Activated naive CD8-positive, alpha-beta T cell treated with anti-CD3 and anti-CD28 coated beads, Interleukin-2, amount 10 ng/mL, durations not matched to agents 7 days and 5 days (primary cell): ENCODE measurements around the gene LRRC26. TPM values are rescaled to one million over a fixed set of nuclear protein-coding genes. Genes with fewer than 3 reads are reported as not detected.
A peak's percentile ranks its signal among the peaks of the same experiment; 100 is the strongest.

Experiments
- ATAC-seq: fragments of 150-1000 bp; cut with Tn5 transposase; one replicate; pipeline ENCODE4 v1.10.0; 2021; ENCODE audit warnings: low read depth, moderate library complexity
- POLR2A ChIA-PET: fragments of 350-600 bp; sonication (Branson Sonifier 250); formaldehyde crosslinking; loops from one replicate; lab custom pipeline; 2021; ENCODE audit warnings: antibody characterized with exemption; lab: Charles Lee
- DNase-seq: peaks from one replicate; pipeline ENCODE4 v3.0.0; 2021
- H3K27ac Mint-ChIP-seq: one replicate; pipeline ENCODE4 v1.8.0; 2022; ENCODE audit warnings: mild to moderate bottlenecking, mixed read lengths
- H3K27me3 Mint-ChIP-seq: one replicate; pipeline ENCODE4 v1.8.0; 2022; ENCODE audit warnings: mild to moderate bottlenecking, moderate library complexity, mixed read lengths
- H3K36me3 Mint-ChIP-seq: one replicate; pipeline ENCODE4 v1.8.0; 2021; ENCODE audit warnings: mild to moderate bottlenecking, mixed read lengths
- H3K4me1 Mint-ChIP-seq: one replicate; pipeline ENCODE4 v1.8.0; 2021; ENCODE audit warnings: mixed read lengths
- H3K4me3 Mint-ChIP-seq: one replicate; pipeline ENCODE4 v1.8.0; 2022; ENCODE audit warnings: mild to moderate bottlenecking, moderate library complexity, mixed read lengths
- H3K9me3 Mint-ChIP-seq: one replicate; pipeline ENCODE4 v1.8.0; 2021; ENCODE audit warnings: mixed read lengths
- total RNA-seq, 2 experiments: library from RNA; stranded (reverse); gene quantifications; one replicate each; pipeline ENCODE4 v1.2.3, GENCODE V29; 2021

The LRRC26 gene
- not detected for total RNA-seq

- POLR2A ChIA-PET = interaction anchor here (0.6 to 1.4 kb wide), 2 partner anchors 20 to 47 kb away, joined by 4 to 5 read pairs; no protein-coding TSS in a partner anchor
Observed at GRCh38 chr9:137169896-137170358, at the start of gene LRRC26. TSS of gene LRRC26 (minus strand) at chr9:137170051. CDS start at chr9:137169943, 108 bp downstream.

GRCh38 chr9:137218754-137219271, 49.0 kb upstream of the LRRC26 start:
- no peak for ATAC-seq
- Mint-ChIP-seq H3K36me3 (no peaks in the 10 kb centered on the region), H3K4me3 (no peak overlapping the region), H3K27me3 (no peaks in the 10 kb centered on the region), H3K27ac (no peak overlapping the region), H3K9me3 (no peaks in the 10 kb centered on the region), H3K4me1 (peaks cover 2% of the 10 kb centered on the region)
- DNase-seq = no peak
- POLR2A ChIA-PET = interaction anchor here (1.4 to 2.0 kb wide), 5 partner anchors 11 to 89 kb away, joined by 4 to 6 read pairs (median 4); partner anchors contain the start of genes ANAPC2, SSNA1 and TUBB4B

More at GRCh38 chr9:137169896-137170358, at the start of gene LRRC26:
- Mint-ChIP-seq H3K27me3 (peaks cover 29% of the 10 kb centered on the region), H3K4me3 (peak within 1 kb of the TSS; percentile 43), H3K4me1 (peaks cover 3% of the 10 kb centered on the region), H3K27ac (no peak within 1 kb of the TSS), H3K9me3 (no peaks in the 10 kb centered on the region), H3K36me3 (no peaks in the 10 kb centered on the region)
- DNase-seq (no peak), ATAC-seq (no peak)

- no peak overlapping the region for H3K27ac Mint-ChIP-seq
- H3K36me3 Mint-ChIP-seq = no peaks in the 10 kb centered on the region
- peaks cover 2% of the 10 kb centered on the region for H3K4me1 Mint-ChIP-seq
- ATAC-seq (no peak), DNase-seq (no peak)
- POLR2A ChIA-PET = interaction anchor here (1.4 to 2.0 kb wide), 3 partner anchors 11 to 23 kb away, joined by 4 to 5 read pairs (median 4); partner anchors contain the start of gene TUBB4B
- no peaks in the 10 kb centered on the region for H3K27me3 Mint-ChIP-seq
- H3K9me3 Mint-ChIP-seq = no peaks in the 10 kb centered on the region
- no peak overlapping the region for H3K4me3 Mint-ChIP-seq
Observed at GRCh38 chr9:137218212-137218753, 48.4 kb upstream of the LRRC26 start.

GRCh38 chr9:137217276-137218211, 47.7 kb upstream of the LRRC26 start:
- POLR2A ChIA-PET = interaction anchor here (1.3 to 2.0 kb wide), 4 partner anchors 10 to 30 kb away, joined by 3 to 5 read pairs (median 4); partner anchors contain the start of genes ANAPC2, SSNA1 and TUBB4B
- H3K27ac Mint-ChIP-seq = no peak overlapping the region
- no peaks in the 10 kb centered on the region for H3K36me3 Mint-ChIP-seq
- H3K9me3 Mint-ChIP-seq = no peaks in the 10 kb centered on the region
- DNase-seq (no peak), ATAC-seq (no peak)
- no peaks in the 10 kb centered on the region for H3K27me3 Mint-ChIP-seq
- no peaks in the 10 kb centered on the region for H3K4me1 Mint-ChIP-seq
- H3K4me3 Mint-ChIP-seq = no peak overlapping the region

- Mint-ChIP-seq H3K9me3 (no peaks in the 10 kb centered on the region), H3K4me1 (no peaks in the 10 kb centered on the region), H3K27me3 (no peaks in the 10 kb centered on the region), H3K4me3 (no peak overlapping the region), H3K27ac (no peak overlapping the region), H3K36me3 (no peaks in the 10 kb centered on the region)
- no peak for DNase-seq
- POLR2A ChIA-PET = interaction anchor here (0.6 to 1.3 kb wide), 3 partner anchors 11 to 28 kb away, joined by 3 to 5 read pairs (median 3); partner anchors contain the start of genes ANAPC2, NDOR1, SSNA1 and TMEM203
- no peak for ATAC-seq
Observed at GRCh38 chr9:137216188-137216965, 46.5 kb upstream of the LRRC26 start.

GRCh38 chr9:137215196-137215986, 45.5 kb upstream of the LRRC26 start:
- no peaks in the 10 kb centered on the region for H3K36me3 Mint-ChIP-seq
- POLR2A ChIA-PET = interaction anchor here (1.2 kb wide), 1 partner anchor 25 kb away, joined by 5 read pairs; the partner anchor contains the start of gene TUBB4B
- H3K27me3 Mint-ChIP-seq = no peaks in the 10 kb centered on the region
- H3K9me3 Mint-ChIP-seq = no peaks in the 10 kb centered on the region
- H3K4me1 Mint-ChIP-seq = no peaks in the 10 kb centered on the region
- ATAC-seq (no peak), DNase-seq (no peak)
- H3K27ac Mint-ChIP-seq = no peak overlapping the region
- H3K4me3 Mint-ChIP-seq = no peak overlapping the region

- no peak overlapping the region for H3K27ac Mint-ChIP-seq
- H3K27me3 Mint-ChIP-seq = no peaks in the 10 kb centered on the region
- POLR2A ChIA-PET = interaction anchor here (1.3 kb wide), 1 partner anchor 8 kb away, joined by 5 read pairs; the partner anchor contains the start of gene RNF208
- H3K4me1 Mint-ChIP-seq = no peaks in the 10 kb centered on the region
- peaks cover 2% of the 10 kb centered on the region for H3K36me3 Mint-ChIP-seq
- H3K9me3 Mint-ChIP-seq = no peaks in the 10 kb centered on the region
- ATAC-seq = no peak
- H3K4me3 Mint-ChIP-seq = no peak overlapping the region
- no peak for DNase-seq
Observed at GRCh38 chr9:137214620-137215019, 44.8 kb upstream of the LRRC26 start.

GRCh38 chr9:137213160-137214060, 43.6 kb upstream of the LRRC26 start:
- Mint-ChIP-seq H3K4me1 (peaks cover 2% of the 10 kb centered on the region), H3K36me3 (peaks cover 2% of the 10 kb centered on the region), H3K9me3 (no peaks in the 10 kb centered on the region), H3K27ac (no peak overlapping the region), H3K4me3 (no peak overlapping the region), H3K27me3 (no peaks in the 10 kb centered on the region)
- POLR2A ChIA-PET = interaction anchor here (1.3 kb wide), 1 partner anchor 9 kb away, joined by 5 read pairs; the partner anchor contains the start of gene RNF208
- ATAC-seq (no peak), DNase-seq (no peak)

- Mint-ChIP-seq H3K9me3 (no peaks in the 10 kb centered on the region), H3K27me3 (no peaks in the 10 kb centered on the region), H3K27ac (no peak overlapping the region), H3K36me3 (peaks cover 5% of the 10 kb centered on the region), H3K4me1 (peaks cover 4% of the 10 kb centered on the region), H3K4me3 (no peak overlapping the region)
- ATAC-seq = no peak
- no peak for DNase-seq
- POLR2A ChIA-PET = interaction anchor here (1.5 kb wide), 1 partner anchor 12 kb away, joined by 6 read pairs; the partner anchor contains the start of gene TPRN
Observed at GRCh38 chr9:137212520-137212919, 42.7 kb upstream of the LRRC26 start.

GRCh38 chr9:137211532-137211931, 41.7 kb upstream of the LRRC26 start:
- H3K4me3 Mint-ChIP-seq = no peak overlapping the region
- ATAC-seq (no peak), DNase-seq (no peak)
- H3K27ac Mint-ChIP-seq = peak overlapping the region; percentile 61
- H3K9me3 Mint-ChIP-seq = no peaks in the 10 kb centered on the region
- peaks cover 15% of the 10 kb centered on the region for H3K36me3 Mint-ChIP-seq
- no peaks in the 10 kb centered on the region for H3K27me3 Mint-ChIP-seq
- POLR2A ChIA-PET = interaction anchor here (1.5 kb wide), 1 partner anchor 11 kb away, joined by 6 read pairs; the partner anchor contains the start of gene TPRN
- peaks cover 14% of the 10 kb centered on the region for H3K4me1 Mint-ChIP-seq

GRCh38 chr9:137206602-137207001, 36.8 kb upstream of the LRRC26 start:
- peaks cover 32% of the 10 kb centered on the region for H3K4me1 Mint-ChIP-seq

More at GRCh38 chr9:137206602-137207001, 36.8 kb upstream of the LRRC26 start:
- Mint-ChIP-seq H3K27me3 (no peaks in the 10 kb centered on the region), H3K27ac (peak overlapping the region; percentile 90), H3K4me3 (peak overlapping the region; percentile 95), H3K9me3 (no peaks in the 10 kb centered on the region), H3K36me3 (peaks cover 15% of the 10 kb centered on the region)
- POLR2A ChIA-PET = interaction anchor here (0.7 to 4.0 kb wide), 5 partner anchors 11 to 34 kb away, joined by 5 to 31 read pairs (median 8); partner anchors contain the start of genes ANAPC2, CYSRT1, RNF208 and SSNA1
- DNase-seq = no peak
- no peak for ATAC-seq
